ENCODE results near the gene ZBTB44.

- TF ChIP-seq CTCF (conservative IDR thresholded peaks at IDR 0.05; ENCODE audit: low read length) (no peak; the same call in 1 of the 2 replicates), EZH2phosphoT487 (IDR thresholded peaks at IDR 0.05; ENCODE audit: borderline replicate concordance) (no peak)
Observed at GRCh38 chr11:130198964-130199363, 115.8 kb downstream of the ZBTB44 start.
